ENCODE measurements around the gene SFRP5.

DNA sequence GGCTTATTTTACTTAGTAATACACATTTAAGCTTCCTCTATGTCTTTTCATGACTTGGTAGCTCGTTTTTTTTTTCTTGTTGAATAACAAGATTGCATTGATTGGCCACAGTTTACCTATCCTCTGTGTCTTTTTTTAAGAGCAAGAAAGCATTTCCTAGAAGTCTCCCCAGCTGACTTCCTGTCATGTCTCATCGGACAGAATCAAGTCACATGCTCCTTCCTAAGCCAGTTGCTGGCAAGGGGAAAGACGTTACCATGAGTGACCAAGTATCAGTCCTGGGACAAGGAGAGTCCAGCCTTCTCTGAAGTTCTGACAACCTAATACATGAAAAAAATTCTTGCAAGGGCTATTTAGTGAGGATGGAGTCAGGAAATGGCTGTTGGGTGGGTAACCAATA, 24.9 kb upstream of the SFRP5 start:
- TF ChIP-seq, protein P1, sequence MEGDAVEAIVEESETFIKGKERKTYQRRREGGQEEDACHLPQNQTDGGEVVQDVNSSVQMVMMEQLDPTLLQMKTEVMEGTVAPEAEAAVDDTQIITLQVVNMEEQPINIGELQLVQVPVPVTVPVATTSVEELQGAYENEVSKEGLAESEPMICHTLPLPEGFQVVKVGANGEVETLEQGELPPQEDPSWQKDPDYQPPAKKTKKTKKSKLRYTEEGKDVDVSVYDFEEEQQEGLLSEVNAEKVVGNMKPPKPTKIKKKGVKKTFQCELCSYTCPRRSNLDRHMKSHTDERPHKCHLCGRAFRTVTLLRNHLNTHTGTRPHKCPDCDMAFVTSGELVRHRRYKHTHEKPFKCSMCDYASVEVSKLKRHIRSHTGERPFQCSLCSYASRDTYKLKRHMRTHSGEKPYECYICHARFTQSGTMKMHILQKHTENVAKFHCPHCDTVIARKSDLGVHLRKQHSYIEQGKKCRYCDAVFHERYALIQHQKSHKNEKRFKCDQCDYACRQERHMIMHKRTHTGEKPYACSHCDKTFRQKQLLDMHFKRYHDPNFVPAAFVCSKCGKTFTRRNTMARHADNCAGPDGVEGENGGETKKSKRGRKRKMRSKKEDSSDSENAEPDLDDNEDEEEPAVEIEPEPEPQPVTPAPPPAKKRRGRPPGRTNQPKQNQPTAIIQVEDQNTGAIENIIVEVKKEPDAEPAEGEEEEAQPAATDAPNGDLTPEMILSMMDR (IDR thresholded peaks at IDR 0.05; ENCODE audit: low read length): no peak
- no peak for TF ChIP-seq EZH2 (IDR thresholded peaks at IDR 0.05; ENCODE audit: borderline replicate concordance, low read length)
